Measurements from ENCODE around the gene EMSY. TPM values are rescaled to one million over a fixed set of nuclear protein-coding genes. Genes with fewer than 3 reads are reported as not detected.

Gene EMSY
- total RNA-seq, 1 donor = 25.6 TPM

- H3K27me3 ChIP-seq (ENCODE audit: insufficient read depth, low read length) = no peaks in the 10 kb centered on the region
- no peaks in the 10 kb centered on the region for H3K9me3 ChIP-seq (ENCODE audit: low read depth, low read length)
- H3K4me1 ChIP-seq (ENCODE audit: insufficient read depth, low read length) = no peaks in the 10 kb centered on the region
- H3K4me3 ChIP-seq (ENCODE audit: low read length) = no peak overlapping the region
These were observed 8.8 kb upstream of the EMSY start for GRCh38 chr11:76436020-76436419.

GRCh38 chr11:76443268-76443980 is 1.4 kb upstream of the EMSY start:
- no peaks in the 10 kb centered on the region for H3K27me3 ChIP-seq (ENCODE audit: insufficient read depth, low read length)
- peak overlapping the region; percentile 99 for H3K4me3 ChIP-seq (ENCODE audit: low read length)
- H3K4me1 ChIP-seq (ENCODE audit: insufficient read depth, low read length) = peaks cover 21% of the 10 kb centered on the region
- no peaks in the 10 kb centered on the region for H3K9me3 ChIP-seq (ENCODE audit: low read depth, low read length)

GRCh38 chr11:76444065-76444383 is 794 bp upstream of the EMSY start:
- Histone ChIP-seq H3K4me1 (ENCODE audit: insufficient read depth, low read length) (peaks cover 21% of the 10 kb centered on the region), H3K4me3 (ENCODE audit: low read length) (peak overlapping the region; percentile 99), H3K27me3 (ENCODE audit: insufficient read depth, low read length) (no peaks in the 10 kb centered on the region), H3K9me3 (ENCODE audit: low read depth, low read length) (no peaks in the 10 kb centered on the region)

GRCh38 chr11:76445121-76446084 is 585 bp downstream of the EMSY start:
- Histone ChIP-seq H3K4me3 (ENCODE audit: low read length) (peak overlapping the region; percentile 99), H3K27me3 (ENCODE audit: insufficient read depth, low read length) (no peaks in the 10 kb centered on the region), H3K9me3 (ENCODE audit: low read depth, low read length) (no peaks in the 10 kb centered on the region), H3K4me1 (ENCODE audit: insufficient read depth, low read length) (peaks cover 21% of the 10 kb centered on the region)

GRCh38 chr11:76448506-76448905 is 3.7 kb downstream of the EMSY start:
- Histone ChIP-seq H3K9me3 (ENCODE audit: low read depth, low read length) (no peaks in the 10 kb centered on the region), H3K27me3 (ENCODE audit: insufficient read depth, low read length) (no peaks in the 10 kb centered on the region), H3K4me1 (ENCODE audit: insufficient read depth, low read length) (peaks cover 17% of the 10 kb centered on the region), H3K4me3 (ENCODE audit: low read length) (no peak overlapping the region)

- H3K4me3 ChIP-seq (ENCODE audit: low read length) = no peak overlapping the region
These were observed 8.4 kb downstream of the EMSY start for GRCh38 chr11:76453248-76453647.

GRCh38 chr11:76455331-76455730 is 10.5 kb downstream of the EMSY start:
- no peaks in the 10 kb centered on the region for H3K9me3 ChIP-seq (ENCODE audit: low read depth, low read length)
- no peak overlapping the region for H3K4me3 ChIP-seq (ENCODE audit: low read length)
- H3K4me1 ChIP-seq (ENCODE audit: insufficient read depth, low read length) = no peaks in the 10 kb centered on the region
- no peaks in the 10 kb centered on the region for H3K27me3 ChIP-seq (ENCODE audit: insufficient read depth, low read length)

More at GRCh38 chr11:76453248-76453647, 8.4 kb downstream of the EMSY start:
- no peaks in the 10 kb centered on the region for H3K9me3 ChIP-seq (ENCODE audit: low read depth, low read length)
- no peaks in the 10 kb centered on the region for H3K27me3 ChIP-seq (ENCODE audit: insufficient read depth, low read length)
- no peaks in the 10 kb centered on the region for H3K4me1 ChIP-seq (ENCODE audit: insufficient read depth, low read length)

- Histone ChIP-seq H3K4me1 (ENCODE audit: insufficient read depth, low read length) (peaks cover 4% of the 10 kb centered on the region), H3K4me3 (ENCODE audit: low read length) (no peak overlapping the region), H3K27me3 (ENCODE audit: insufficient read depth, low read length) (no peaks in the 10 kb centered on the region), H3K9me3 (ENCODE audit: low read depth, low read length) (no peaks in the 10 kb centered on the region)
These were observed 11.1 kb downstream of the EMSY start for GRCh38 chr11:76455931-76456330.

GRCh38 chr11:76456571-76456970 is 11.8 kb downstream of the EMSY start:
- H3K9me3 ChIP-seq (ENCODE audit: low read depth, low read length) = no peaks in the 10 kb centered on the region
- H3K4me3 ChIP-seq (ENCODE audit: low read length) = no peak overlapping the region
- no peaks in the 10 kb centered on the region for H3K27me3 ChIP-seq (ENCODE audit: insufficient read depth, low read length)
- H3K4me1 ChIP-seq (ENCODE audit: insufficient read depth, low read length) = peaks cover 4% of the 10 kb centered on the region

- Histone ChIP-seq H3K27me3 (ENCODE audit: insufficient read depth, low read length) (no peaks in the 10 kb centered on the region), H3K4me1 (ENCODE audit: insufficient read depth, low read length) (peaks cover 4% of the 10 kb centered on the region), H3K4me3 (ENCODE audit: low read length) (no peak overlapping the region), H3K9me3 (ENCODE audit: low read depth, low read length) (no peaks in the 10 kb centered on the region)
These were observed 14.5 kb downstream of the EMSY start for GRCh38 chr11:76459299-76459698.

GRCh38 chr11:76459846-76460245 is 15.0 kb downstream of the EMSY start:
- Histone ChIP-seq H3K9me3 (ENCODE audit: low read depth, low read length) (no peaks in the 10 kb centered on the region), H3K4me3 (ENCODE audit: low read length) (no peak overlapping the region), H3K27me3 (ENCODE audit: insufficient read depth, low read length) (no peaks in the 10 kb centered on the region), H3K4me1 (ENCODE audit: insufficient read depth, low read length) (peaks cover 4% of the 10 kb centered on the region)

- Histone ChIP-seq H3K4me3 (ENCODE audit: low read length) (no peak overlapping the region), H3K4me1 (ENCODE audit: insufficient read depth, low read length) (peaks cover 4% of the 10 kb centered on the region), H3K27me3 (ENCODE audit: insufficient read depth, low read length) (no peaks in the 10 kb centered on the region), H3K9me3 (ENCODE audit: low read depth, low read length) (no peaks in the 10 kb centered on the region)
These were observed 17.5 kb downstream of the EMSY start for GRCh38 chr11:76462317-76462716.

GRCh38 chr11:76465701-76466100 is 20.9 kb downstream of the EMSY start:
- H3K27me3 ChIP-seq (ENCODE audit: insufficient read depth, low read length) = no peaks in the 10 kb centered on the region
- H3K4me1 ChIP-seq (ENCODE audit: insufficient read depth, low read length) = peaks cover 2% of the 10 kb centered on the region
- H3K9me3 ChIP-seq (ENCODE audit: low read depth, low read length) = no peaks in the 10 kb centered on the region
- H3K4me3 ChIP-seq (ENCODE audit: low read length) = no peak overlapping the region

GRCh38 chr11:76466666-76467065 is 21.8 kb downstream of the EMSY start:
- Histone ChIP-seq H3K9me3 (ENCODE audit: low read depth, low read length) (no peaks in the 10 kb centered on the region), H3K4me3 (ENCODE audit: low read length) (no peak overlapping the region), H3K4me1 (ENCODE audit: insufficient read depth, low read length) (no peaks in the 10 kb centered on the region), H3K27me3 (ENCODE audit: insufficient read depth, low read length) (no peaks in the 10 kb centered on the region)

GRCh38 chr11:76469141-76469540 is 24.3 kb downstream of the EMSY start:
- Histone ChIP-seq H3K9me3 (ENCODE audit: low read depth, low read length) (no peaks in the 10 kb centered on the region), H3K4me3 (ENCODE audit: low read length) (no peak overlapping the region), H3K4me1 (ENCODE audit: insufficient read depth, low read length) (no peaks in the 10 kb centered on the region)

More at GRCh38 chr11:76469141-76469540, 24.3 kb downstream of the EMSY start:
- no peaks in the 10 kb centered on the region for H3K27me3 ChIP-seq (ENCODE audit: insufficient read depth, low read length)

Measured in mononuclear cell (primary cell).